ENCODE results near the gene GIPC3.

Gene GIPC3

DNA sequence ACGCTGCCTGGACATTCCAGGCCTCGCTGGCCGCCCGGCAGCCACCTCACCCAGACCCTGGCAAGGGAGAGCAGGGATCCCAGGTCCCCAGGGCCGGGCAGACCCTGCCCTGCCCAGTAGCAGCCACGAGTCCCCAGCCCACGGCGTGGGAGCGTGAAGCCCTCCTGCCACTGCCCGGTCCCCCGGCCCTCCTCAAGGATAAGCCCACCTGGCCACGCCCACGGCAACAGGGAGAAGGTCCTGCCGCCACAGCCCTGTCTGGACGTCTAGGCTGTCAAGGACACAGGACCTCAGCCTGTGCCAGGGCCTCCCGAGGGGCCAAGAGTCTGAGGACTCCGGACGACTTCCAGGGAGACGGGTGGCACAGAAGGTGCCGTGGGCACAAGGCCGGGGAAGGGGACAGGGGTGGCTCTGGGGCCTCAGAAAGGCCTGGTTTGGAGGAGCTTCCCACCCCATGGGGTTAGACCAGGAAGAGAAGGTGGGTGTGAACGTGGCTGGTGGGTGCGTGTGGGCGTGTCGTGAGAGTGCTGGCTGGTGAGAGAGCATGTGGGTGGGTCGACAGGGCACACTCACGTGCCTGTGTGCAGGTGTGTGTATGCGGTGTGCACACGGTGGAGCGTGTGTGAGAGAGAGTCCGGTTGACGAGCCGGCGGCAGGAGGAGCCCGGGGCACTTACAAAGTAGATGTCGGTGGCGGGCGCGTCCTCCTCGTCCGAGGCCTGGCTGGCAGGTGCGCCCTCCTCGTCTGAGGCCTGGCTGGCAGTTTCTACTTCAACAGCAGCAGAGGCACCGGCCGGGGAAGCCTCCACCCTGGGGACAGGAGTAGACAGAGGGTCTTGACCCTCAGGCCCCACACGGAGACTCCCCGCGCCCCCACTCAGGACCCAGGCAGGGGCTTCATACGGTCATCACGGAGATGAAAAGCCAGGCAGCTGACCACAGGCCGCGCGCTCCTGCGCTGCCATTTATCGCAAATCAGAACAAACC, 53.2 kb downstream of the GIPC3 start:
- DNase-seq: no peak

DNA sequence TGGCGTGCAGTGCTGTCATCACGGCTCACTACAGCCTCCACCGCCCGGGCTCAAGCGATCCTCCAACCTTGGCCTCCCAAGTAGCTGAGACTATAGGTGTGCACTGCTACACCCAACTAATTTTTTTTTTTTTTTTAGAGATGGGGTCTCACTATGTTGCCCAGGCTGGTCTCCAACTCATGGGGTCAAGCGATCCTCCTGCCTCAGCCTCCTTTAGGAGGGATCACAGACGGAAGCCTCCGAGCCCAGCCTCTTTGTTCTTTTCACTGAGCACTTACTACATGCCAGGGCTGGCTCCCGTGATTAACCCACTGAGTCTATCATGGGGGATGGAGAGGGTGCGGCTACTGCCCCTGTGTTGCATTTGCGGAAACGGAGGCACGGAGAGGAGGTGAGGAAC, 54.2 kb downstream of the GIPC3 start:
- DNase-seq: no peak

GRCh38 chr19:3641515-3642269, 56.4 kb downstream of the GIPC3 start:
- DNase-seq: no peak

GRCh38 chr19:3642296-3642695, 57.0 kb downstream of the GIPC3 start:
- no peak for DNase-seq
